Measurements from ENCODE around the gene SBK3.

SBK3 gene

DNA sequence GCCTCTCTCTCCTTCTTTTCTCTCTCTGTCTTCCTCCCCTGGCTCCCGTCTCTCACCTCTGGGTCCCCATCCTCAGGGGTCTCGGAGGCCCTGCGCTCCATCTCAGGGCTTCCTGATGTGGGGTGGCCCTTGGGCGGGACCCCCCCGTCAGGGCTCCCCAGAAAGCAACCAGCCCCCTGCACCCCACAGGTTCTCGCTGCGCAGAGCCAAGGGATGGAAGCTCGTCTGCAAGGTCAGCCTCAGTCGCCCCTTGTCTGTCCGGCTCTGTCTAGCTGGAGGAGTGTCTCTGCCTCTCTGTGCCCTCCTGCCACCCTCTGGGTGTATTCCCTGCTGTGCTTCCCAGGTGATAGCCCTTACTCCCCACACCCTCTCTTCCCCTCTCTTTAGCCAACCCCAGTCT is at the start of gene SBK3:
Gene SBK3 (minus strand): TSS at position 101 of the 400 bp plus-strand sequence. CDS start 0 bp downstream, at position 101.
- no peak within 1 kb of the TSS for H3K27ac ChIP-seq
- H3K4me1 ChIP-seq (ENCODE audit: control insufficient read depth in 1 of 2, insufficient read depth in 1 of 2, low read depth in 1 of 2, low read length in 1 of 2): no peaks in the 10 kb centered on the region
- no peaks in the 10 kb centered on the region for H3K36me3 ChIP-seq
- no peak within 1 kb of the TSS for H3K4me3 ChIP-seq (ENCODE audit: low read depth in 1 of 2, low read length in 1 of 2)
- no peaks in the 10 kb centered on the region for H3K9me3 ChIP-seq
- peaks cover 35% of the 10 kb centered on the region for H3K27me3 ChIP-seq
- TF ChIP-seq CTCF (IDR thresholded peaks at IDR 0.05): no peak

DNA sequence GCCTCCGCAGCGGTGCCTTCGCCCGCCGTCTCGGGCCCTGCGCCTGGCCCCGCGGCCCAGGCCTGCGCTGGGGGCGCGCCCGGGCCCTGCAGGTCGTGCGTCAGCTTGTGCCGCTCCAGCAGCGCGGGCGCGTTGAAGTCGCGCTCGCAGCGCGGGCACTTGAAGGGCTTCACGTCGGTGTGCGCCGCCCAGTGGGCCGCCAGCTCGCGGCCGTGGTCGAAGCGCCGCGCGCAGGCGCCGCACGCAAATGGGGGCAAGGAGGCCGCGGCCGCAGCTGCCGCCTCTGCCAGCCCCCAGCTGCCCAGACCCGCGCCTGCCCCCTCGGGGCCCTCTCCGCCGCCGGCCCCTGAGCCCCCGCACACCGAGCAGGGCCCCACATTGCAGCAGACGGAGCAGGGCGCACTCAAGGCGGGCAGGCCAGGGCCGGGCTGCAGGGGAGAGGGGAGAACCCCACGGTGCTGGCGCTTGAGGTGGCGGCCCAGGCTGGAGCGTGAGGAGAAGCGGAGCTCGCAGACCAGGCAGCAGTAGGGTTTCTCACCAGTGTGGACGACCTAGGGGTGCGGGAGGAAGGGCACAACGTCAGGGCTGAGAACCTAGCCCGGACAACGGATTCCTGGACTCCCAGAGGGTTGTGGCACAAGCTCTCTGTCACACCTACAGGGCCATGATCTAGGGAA is 47.9 kb upstream of the SBK3 start:
- H3K4me3 ChIP-seq (ENCODE audit: low read depth in 1 of 2, low read length in 1 of 2): no peak overlapping the region
- peaks cover 7% of the 10 kb centered on the region for H3K27me3 ChIP-seq
- peaks cover 18% of the 10 kb centered on the region for H3K36me3 ChIP-seq
- TF ChIP-seq CTCF (IDR thresholded peaks at IDR 0.05): no peak
- H3K9me3 ChIP-seq: no peaks in the 10 kb centered on the region
- no peak overlapping the region for H3K27ac ChIP-seq
- H3K4me1 ChIP-seq (ENCODE audit: control insufficient read depth in 1 of 2, insufficient read depth in 1 of 2, low read depth in 1 of 2, low read length in 1 of 2): no peaks in the 10 kb centered on the region

DNA sequence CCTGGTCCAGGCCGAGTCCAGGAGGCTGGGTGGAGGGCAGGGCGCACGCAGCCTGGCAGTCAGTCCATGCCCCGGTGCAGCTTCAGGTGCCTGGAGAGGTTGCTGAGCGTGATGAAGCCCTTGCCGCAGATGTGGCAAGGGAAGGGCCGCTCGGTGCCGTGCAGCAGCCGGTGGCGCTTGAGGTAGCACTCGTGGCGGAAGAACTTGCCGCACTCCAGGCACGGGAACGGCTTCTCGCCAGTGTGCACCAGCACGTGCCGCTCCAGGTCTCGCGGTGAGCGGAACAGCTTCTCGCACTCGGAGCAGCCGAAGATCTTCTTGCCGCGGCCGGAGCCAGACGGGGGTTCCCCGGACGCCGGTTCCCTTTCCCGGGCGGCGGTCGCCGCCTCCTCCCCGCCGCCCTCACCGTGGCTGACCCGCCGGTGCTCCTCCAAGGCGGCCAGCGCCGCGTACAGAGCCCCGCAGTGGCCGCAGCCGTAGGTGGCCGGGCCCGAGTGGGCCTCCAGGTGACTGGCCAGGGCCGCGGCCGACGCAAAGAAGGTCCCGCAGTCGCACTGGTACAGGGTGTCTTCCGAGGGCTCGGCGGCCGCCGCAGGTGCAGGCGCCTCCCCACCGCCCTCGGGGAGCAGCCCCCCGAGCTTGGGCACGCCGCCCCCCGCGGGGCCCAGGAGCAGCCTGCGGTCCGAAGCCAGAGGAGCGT is 47.2 kb upstream of the SBK3 start:
- Histone ChIP-seq H3K27ac (no peak overlapping the region), H3K9me3 (no peaks in the 10 kb centered on the region), H3K36me3 (peaks cover 18% of the 10 kb centered on the region), H3K27me3 (peaks cover 14% of the 10 kb centered on the region), H3K4me1 (ENCODE audit: control insufficient read depth in 1 of 2, insufficient read depth in 1 of 2, low read depth in 1 of 2, low read length in 1 of 2) (peaks cover 0 to under 1% of the 10 kb centered on the region in 2 experiments), H3K4me3 (ENCODE audit: low read depth in 1 of 2, low read length in 1 of 2) (no peak overlapping the region)
- no peak for TF ChIP-seq CTCF (IDR thresholded peaks at IDR 0.05)

GRCh38 chr19:55591555-55591954 is 46.2 kb upstream of the SBK3 start:
- Histone ChIP-seq H3K4me1 (ENCODE audit: control insufficient read depth in 1 of 2, insufficient read depth in 1 of 2, low read depth in 1 of 2, low read length in 1 of 2) (peaks cover 5 to 8% of the 10 kb centered on the region in 2 experiments), H3K27me3 (peaks cover 24% of the 10 kb centered on the region), H3K27ac (no peak overlapping the region), H3K36me3 (peaks cover 18% of the 10 kb centered on the region), H3K4me3 (ENCODE audit: low read depth in 1 of 2, low read length in 1 of 2) (no peak overlapping the region), H3K9me3 (no peaks in the 10 kb centered on the region)
- no peak for TF ChIP-seq CTCF (IDR thresholded peaks at IDR 0.05)

DNA sequence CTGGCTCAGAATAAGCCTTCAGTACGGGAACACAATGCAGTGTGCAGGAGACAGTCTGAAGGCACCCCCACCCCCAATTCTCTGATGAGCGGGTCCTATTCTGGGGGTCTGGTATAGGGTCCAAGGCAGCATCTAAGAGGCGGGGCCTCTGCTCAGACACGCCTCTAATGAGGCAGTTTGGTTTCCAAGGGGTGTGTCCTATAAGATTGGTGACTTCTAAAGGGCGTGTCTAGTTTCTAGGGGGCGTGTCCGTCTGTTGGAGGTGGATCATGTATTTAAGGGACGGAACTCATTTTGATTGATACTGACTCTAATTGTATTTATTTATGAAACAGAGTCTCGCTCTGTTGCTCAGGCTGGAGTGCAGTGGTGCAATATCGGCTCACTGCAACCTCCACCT is 45.3 kb upstream of the SBK3 start:
- H3K36me3 ChIP-seq: peaks cover 11% of the 10 kb centered on the region
- peaks cover 34% of the 10 kb centered on the region for H3K27me3 ChIP-seq
- H3K4me1 ChIP-seq (ENCODE audit: control insufficient read depth in 1 of 2, insufficient read depth in 1 of 2, low read depth in 1 of 2, low read length in 1 of 2): peaks cover 5 to 8% of the 10 kb centered on the region in 2 experiments
- no peak overlapping the region for H3K4me3 ChIP-seq (ENCODE audit: low read depth in 1 of 2, low read length in 1 of 2)
- no peak overlapping the region for H3K27ac ChIP-seq
- H3K9me3 ChIP-seq: no peaks in the 10 kb centered on the region
- TF ChIP-seq CTCF (IDR thresholded peaks at IDR 0.05): no peak

Data from neutrophil (primary cell).